T1000 (cell line): Measurements from ENCODE around the gene ORMDL1.
A peak's percentile ranks its signal among the peaks of the same experiment; 100 is the strongest.
"Not testable (repeated sequence)": the region's sequence is repeated elsewhere in the genome, so short reads cannot be mapped to it uniquely, and the experiment has no call there.

ENCODE experiments used
- DNase-seq: peaks from one replicate; lab custom pipeline; 2025; ENCODE audit warnings: mixed read lengths; lab: John Stamatoyannopoulos, UW

Gene ORMDL1

DNA sequence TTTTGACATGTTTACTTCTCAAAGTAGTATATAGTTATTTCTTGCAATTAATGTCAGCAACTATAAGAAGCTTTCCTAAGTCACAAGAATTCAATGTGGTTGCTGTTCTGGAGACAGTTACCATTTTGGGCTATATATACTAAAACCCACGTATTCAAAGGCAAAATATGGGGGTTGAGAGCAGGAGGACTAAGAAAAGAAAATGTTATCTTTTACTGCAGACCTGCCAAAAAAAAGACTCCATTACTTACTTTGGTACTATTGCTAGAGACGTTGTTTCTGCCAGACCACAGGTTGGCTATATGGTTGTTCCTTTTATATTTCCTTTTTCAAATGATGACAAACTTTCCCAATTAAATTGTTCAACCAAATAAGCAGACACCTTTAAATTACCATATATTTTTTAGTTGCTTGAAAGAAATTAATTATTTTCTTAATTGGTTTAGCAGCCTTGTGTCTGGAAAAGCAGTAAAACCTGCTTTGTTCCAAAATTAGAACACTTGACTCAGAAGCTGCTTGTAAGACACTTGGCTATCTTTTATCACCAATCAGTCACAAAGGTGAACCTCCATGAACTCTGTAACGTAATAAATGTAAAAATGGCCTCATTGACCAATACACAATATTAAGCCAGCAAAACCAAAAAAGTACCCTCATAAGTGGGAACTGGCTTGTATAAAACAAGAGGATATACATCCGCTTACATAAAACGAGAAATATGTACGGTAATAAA lies 13.4 kb downstream of the ORMDL1 start:
- DNase-seq, result no peak

DNA sequence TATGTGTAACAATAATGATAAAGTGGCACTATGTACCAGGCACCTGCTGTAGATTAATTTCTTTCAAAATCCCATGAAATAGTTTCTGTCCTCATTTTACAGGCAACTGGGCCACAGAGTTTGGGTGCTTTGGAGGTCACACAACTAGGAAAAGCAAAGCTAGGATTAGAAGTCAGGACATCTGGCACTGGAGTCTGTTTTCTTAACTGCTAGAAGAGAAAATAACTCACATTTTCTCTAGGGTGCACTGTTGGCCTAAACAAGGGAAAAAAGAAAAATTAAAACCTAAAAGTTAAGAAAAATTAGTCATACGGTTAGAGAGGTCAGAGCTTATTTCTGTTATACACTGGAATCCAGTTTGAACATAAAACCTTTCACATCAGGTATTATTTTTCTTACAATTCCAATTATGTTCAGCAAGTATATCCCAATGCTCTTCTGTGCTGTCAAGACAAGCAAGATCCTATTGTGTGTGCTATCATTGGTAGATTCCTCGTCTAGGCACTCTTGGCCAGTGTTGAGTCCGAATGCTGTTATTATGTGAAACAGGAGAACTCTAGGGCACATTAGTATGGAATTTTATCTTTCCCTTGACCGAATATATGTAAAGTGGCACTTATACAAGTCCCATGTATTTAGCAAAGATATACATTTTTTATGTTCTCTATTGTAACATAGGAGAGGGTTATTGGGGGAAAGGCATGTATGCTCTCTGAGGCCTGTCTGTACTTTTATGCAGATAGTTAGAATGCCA lies 20.1 kb downstream of the ORMDL1 start:
- no peak for DNase-seq

DNA sequence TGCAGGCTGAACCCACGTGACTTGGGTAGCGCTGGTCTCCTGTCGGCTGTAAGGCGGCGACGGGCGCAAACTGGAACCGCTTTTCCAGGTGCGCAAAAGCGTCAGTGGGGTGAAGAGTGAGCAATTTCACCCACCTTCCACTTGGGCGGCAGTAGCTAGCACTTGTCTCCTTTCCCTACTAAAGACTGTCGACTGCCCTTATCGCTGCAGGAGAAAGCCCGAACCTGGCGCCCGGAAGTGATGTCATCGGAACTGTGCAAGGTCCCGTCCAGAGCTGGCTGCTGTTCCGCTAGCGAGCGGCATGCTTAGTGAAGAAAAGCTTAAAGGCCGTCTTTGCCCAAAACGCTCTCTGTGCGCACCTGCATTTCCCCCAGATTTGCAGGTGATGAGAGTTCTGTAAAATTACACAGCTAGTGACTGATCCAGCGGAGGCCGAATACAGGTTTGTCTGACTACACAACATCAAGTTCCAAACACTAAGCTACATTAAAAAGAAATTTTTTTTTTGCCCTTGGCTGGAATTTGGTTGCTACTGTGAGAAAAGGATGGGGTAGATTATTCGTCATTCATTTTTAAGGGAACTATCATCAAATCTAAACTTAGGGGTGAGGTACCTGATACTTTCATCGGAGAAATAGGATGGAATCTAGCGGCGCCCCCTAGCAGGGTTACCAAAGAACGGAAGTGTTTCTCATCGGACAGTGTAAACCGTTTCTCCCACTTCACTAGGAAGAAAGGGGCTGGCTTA lies 21.4 kb downstream of the ORMDL1 start, which contains the start of gene OSGEPL1:
OSGEPL1 (minus strand) TSS at position 242 of the 748 bp plus-strand sequence. CDS start 1,152 bp downstream, outside the sequence.
- peak; percentile 79 for DNase-seq

DNA sequence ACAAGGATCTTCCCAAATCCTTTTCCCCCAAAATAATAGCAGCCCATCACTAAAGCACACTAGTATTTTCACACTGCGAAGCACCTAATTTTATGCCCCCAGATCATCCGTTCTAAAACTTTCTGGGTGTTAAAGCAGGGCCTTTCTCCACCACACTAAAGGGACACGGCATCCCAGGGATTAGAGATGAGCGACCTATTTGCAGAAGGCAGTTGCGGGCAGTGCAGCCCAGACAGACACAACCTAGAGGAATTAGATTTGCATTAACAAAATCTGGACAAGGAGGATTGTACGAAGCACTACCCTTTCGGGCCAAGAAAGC lies 21.9 kb downstream of the ORMDL1 start:
- no peak for DNase-seq

DNA sequence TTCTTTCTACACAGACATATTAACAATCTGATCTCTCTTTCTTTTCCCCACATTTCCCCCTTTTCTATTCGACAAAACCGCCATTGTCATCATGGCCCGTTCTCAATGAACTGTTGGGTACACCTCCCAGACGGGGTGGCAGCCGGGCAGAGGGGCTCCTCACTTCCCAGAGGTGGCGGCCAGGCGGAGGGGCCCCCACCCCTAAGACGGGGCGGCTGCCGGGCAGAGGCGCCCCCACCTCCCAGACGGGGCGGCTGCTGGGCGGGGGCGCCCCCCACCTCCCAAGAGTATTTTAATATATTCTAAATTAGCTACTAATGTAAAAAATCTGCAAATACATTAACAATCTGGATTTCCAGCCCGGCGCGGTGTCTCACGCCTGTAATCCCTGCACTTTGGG lies 24.0 kb downstream of the ORMDL1 start:
- DNase-seq, result not testable (repeated sequence)

DNA sequence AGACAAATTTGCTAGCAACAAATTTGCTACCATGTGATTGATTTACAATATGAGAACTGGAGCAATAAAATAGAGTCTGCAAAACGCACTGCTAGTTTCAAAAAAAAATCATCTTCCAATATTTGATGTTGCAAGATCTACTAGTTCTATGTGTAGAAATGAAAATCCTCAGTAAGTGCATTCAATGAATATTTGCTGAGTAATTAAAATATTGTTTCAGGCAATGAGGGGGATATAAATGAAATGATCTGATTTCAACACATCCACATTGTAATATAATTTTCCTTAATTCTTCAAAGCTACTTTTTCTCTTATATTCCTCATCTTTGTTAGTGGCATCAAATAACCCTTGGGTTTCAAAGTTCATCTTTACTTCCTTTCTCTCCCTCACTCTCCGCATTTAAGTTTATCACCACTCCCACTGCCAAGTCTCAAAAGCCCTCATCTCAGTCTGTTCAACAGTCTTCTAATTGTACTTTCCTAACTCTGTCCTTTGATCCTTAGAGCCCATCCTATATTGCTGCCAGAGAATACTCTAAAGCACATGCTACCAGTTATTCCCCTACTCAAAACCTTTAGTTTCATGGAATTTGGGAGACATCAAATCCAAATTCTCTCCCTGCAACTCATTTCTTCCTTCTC lies 27.7 kb downstream of the ORMDL1 start:
- no peak for DNase-seq

DNA sequence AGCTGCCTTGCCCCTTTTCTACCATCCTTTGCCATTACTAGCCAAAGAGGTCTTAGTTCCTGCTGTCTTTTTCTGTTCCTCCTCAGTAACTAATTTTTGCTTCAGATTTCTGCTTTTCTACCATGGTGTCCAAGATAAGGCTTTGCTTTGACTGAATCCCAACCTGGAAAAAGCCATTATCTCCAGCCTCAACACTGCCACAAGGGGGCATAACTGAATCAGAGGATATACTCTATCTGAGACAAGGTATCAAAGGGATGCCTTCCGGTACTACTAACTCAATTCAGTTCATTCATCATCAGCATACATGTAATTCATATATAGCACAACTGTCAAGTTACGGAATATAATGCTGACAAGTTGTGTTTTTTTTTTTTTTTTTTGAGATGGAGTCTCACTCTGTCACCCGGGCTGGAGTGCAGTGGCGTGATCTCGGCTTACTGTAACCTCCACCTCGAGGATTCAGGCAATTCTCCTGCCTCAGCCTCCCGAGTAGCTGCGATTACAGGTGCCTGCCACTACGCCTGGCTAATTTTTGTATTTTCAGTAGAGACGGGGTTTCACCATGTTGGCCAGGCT lies 33.0 kb downstream of the ORMDL1 start:
- no peak for DNase-seq

DNA sequence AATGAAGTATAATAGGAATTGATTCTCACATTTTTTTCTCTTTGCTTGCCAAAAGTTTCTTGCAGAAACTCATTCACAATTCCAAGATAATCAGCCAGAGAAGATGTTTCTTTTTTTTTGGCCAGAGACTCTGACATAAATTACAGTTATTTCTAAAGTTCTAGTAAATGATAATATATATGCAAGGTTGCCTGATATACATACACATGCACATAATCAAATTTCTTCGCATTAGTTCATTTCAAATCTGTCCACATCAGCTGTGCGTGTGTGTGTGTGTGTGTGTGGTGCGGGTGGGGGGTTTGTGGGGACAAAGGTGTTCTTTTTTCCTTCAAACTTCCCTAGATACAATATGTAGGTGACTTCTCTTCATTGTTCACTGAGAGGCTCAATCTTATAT lies 54.7 kb downstream of the ORMDL1 start:
- DNase-seq, result no peak

DNA sequence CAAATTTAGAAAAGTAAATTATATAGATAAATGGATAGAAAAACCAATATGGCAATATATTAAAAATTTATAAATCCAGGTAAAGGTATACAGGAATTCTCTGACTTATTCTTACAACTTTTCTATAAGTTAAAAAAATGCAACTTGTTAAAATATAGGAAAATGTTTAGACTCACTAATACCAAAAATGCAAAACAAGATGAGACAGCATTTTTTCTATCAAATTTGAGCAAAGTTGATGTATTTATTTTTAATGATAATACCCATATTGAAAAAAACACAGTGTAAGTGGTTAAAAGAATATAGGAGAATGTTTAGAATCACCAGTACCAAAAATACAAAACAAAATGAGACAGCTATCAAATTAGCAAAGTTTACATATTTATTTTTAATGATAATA lies 57.3 kb downstream of the ORMDL1 start:
- DNase-seq, result no peak

DNA sequence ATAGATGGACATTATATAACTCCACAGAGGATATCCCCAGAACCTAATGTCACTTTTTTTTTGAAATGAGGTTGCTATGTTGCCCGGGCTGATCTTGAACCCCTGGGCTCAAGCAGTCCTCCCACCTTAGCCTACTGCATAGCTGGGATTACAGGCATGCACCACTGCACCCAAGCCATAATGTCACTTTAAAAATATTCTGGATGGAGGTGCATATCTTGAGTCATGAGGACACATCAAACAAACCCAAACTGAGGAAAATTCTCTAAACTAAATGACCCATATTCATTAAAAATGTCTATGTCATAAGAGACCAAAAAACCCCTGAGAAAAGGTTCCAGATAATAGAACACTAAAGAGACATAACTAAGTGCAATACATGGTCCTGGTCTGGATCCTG lies 57.9 kb downstream of the ORMDL1 start:
- no peak for DNase-seq

DNA sequence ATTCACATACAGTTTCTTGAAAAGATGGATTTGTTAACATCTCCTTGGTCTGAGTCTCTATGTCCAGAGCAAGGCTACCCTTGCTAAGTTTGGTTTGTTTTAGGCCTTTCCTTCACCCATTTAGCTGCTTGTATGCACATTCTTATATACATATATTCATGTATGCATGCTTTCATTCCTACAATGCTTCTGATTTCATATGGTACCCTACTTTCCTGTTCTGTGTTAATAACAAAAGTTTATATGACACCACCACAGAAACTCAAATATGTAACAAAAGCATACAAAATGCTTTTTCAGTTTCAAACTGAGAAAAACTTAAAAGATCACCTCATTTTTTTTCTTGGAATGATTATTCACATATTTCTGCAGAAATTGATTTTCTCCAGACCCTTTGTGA lies 60.9 kb downstream of the ORMDL1 start:
- no peak for DNase-seq
